Natural killer cell (primary cell): Measurements from ENCODE around the gene SMIM5. TPM values are rescaled to one million over a fixed set of nuclear protein-coding genes. Genes with fewer than 3 reads are reported as not detected.

Experiments used
- ATAC-seq, 3 donors: fragments of 150-1000 bp in 2 of 3; fragments of 200-7000 bp in 1 of 3; cut with Tn5 transposase; 1 replicate in 1 of 3; 2 replicates in 2 of 3; pipeline ENCODE4 v1.10.0; 2021; ENCODE audit warnings: mild to moderate bottlenecking in 2 of 3, moderate library complexity in 2 of 3
- DNase-seq, 2 donors: peaks; one replicate each; pipeline versions ENCODE4 v3.0.0 to v3.0.0-alpha.2; 2013 to 2021; ENCODE audit warnings: mixed read lengths in 1 of 2
- H3K27ac ChIP-seq: one replicate; pipeline ENCODE4 v1.5.1; 2013; ENCODE audit warnings: mild to moderate bottlenecking, low read length
- H3K27me3 ChIP-seq: one replicate; pipeline ENCODE4 v1.6.1; 2013; ENCODE audit warnings: low read length; ENCODE audit not compliant: control insufficient read depth, insufficient read depth
- H3K36me3 ChIP-seq: one replicate; pipeline ENCODE4 v1.6.1; 2013; ENCODE audit warnings: low read length; ENCODE audit not compliant: control insufficient read depth, insufficient read depth
- H3K4me1 ChIP-seq: one replicate; pipeline ENCODE4 v1.6.1; 2013; ENCODE audit warnings: low read length; ENCODE audit not compliant: control insufficient read depth, insufficient read depth
- H3K4me3 ChIP-seq: one replicate; pipeline ENCODE4 v1.5.1; 2013; ENCODE audit warnings: low read length
- H3K9me3 ChIP-seq: one replicate; pipeline ENCODE4 v1.6.1; 2013; ENCODE audit warnings: low read length; ENCODE audit not compliant: control insufficient read depth, insufficient read depth
- H3K27ac Mint-ChIP-seq, 2 donors: one replicate each; pipeline ENCODE4 v1.8.0; 2022; ENCODE audit warnings: mild to moderate bottlenecking in 2 of 2, mixed read lengths in 2 of 2, moderate library complexity in 1 of 2
- H3K27me3 Mint-ChIP-seq, 2 donors: one replicate each; pipeline ENCODE4 v1.8.0; 2022; ENCODE audit warnings: low read depth in 2 of 2, mixed read lengths in 2 of 2
- H3K36me3 Mint-ChIP-seq: one replicate; pipeline ENCODE4 v1.8.0; 2022; ENCODE audit warnings: mixed read lengths
- H3K4me1 Mint-ChIP-seq, 2 donors: one replicate each; pipeline ENCODE4 v1.8.0; 2022; ENCODE audit warnings: mixed read lengths in 2 of 2
- H3K4me3 Mint-ChIP-seq: one replicate; pipeline ENCODE4 v1.8.0; 2022; ENCODE audit warnings: mild to moderate bottlenecking, moderate library complexity, mixed read lengths
- H3K9me3 Mint-ChIP-seq, 2 donors: one replicate each; pipeline ENCODE4 v1.8.0; 2022; ENCODE audit warnings: mixed read lengths in 2 of 2
- WGBS: methylation state at CpG from one replicate; pipeline ENCODE4 v1.1.7; 2013; ENCODE audit warnings: missing lambda C conversion rate; ENCODE audit not compliant: insufficient coverage; 5-methylcytosine and 5-hydroxymethylcytosine counted together
- intact Hi-C: fragments of 100-400 bp; cut with micrococcal nuclease; formaldehyde crosslinking; loops from one replicate; pipeline ENCODE4 v1.14.2; 2022
- total RNA-seq, 4 donors: library from RNA; stranded (reverse); fragments of 120-200 nt in 1 of 4; gene quantifications; one replicate each; pipeline versions ENCODE4 v1.2.3 to v1.2.4, GENCODE V29; 2013 to 2022
- TF ChIP-seq, protein P1 (sequence below): fragments of 200-600 bp; IDR thresholded peaks from one replicate; pipeline ENCODE4 v1.8.0; 2022; ENCODE audit warnings: antibody characterized with exemption

SMIM5 gene
- total RNA-seq, 3 donors from 2014 or later (not counting 1 experiment from before 2014, with no cell fraction given), result 0.95 to 2.0 (median 1.5) TPM

DNA sequence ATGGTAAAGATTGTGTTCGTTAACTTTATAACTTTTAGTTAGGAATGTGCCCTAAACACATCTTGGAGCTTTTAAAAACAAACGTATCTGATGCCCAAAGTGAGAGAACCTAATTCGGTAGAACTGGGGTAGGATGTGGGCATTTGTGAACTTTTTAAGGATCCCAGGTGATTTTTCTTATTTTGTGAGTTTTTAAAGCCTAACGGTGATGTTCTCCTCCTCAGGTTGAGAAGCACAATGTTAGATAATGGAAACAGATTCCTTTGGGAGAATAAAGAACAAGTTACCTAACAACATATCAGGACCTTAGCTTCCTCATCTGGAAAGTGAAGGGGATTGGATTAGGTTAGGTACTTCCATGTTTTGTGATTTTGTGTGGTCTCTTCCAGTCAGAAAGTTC lies 34.6 kb downstream of the SMIM5 start:
- no peaks in the 10 kb centered on the region for H3K9me3 ChIP-seq
- TF ChIP-seq, protein P1, sequence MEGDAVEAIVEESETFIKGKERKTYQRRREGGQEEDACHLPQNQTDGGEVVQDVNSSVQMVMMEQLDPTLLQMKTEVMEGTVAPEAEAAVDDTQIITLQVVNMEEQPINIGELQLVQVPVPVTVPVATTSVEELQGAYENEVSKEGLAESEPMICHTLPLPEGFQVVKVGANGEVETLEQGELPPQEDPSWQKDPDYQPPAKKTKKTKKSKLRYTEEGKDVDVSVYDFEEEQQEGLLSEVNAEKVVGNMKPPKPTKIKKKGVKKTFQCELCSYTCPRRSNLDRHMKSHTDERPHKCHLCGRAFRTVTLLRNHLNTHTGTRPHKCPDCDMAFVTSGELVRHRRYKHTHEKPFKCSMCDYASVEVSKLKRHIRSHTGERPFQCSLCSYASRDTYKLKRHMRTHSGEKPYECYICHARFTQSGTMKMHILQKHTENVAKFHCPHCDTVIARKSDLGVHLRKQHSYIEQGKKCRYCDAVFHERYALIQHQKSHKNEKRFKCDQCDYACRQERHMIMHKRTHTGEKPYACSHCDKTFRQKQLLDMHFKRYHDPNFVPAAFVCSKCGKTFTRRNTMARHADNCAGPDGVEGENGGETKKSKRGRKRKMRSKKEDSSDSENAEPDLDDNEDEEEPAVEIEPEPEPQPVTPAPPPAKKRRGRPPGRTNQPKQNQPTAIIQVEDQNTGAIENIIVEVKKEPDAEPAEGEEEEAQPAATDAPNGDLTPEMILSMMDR, result no peak
- H3K36me3 ChIP-seq, result peaks cover 37% of the 10 kb centered on the region
- H3K4me3 Mint-ChIP-seq, result no peak overlapping the region
- H3K27me3 Mint-ChIP-seq, result no peaks in the 10 kb centered on the region
- H3K4me3 ChIP-seq, result peak overlapping the region; percentile 81
- no peak for ATAC-seq
- 3% methylated on average over 3 of the region's 4 CpGs for WGBS
- no peak overlapping the region for H3K27ac Mint-ChIP-seq
- no peaks in the 10 kb centered on the region for H3K36me3 Mint-ChIP-seq
- peaks cover 14% of the 10 kb centered on the region for H3K4me1 ChIP-seq
- no peak for DNase-seq
- no peaks in the 10 kb centered on the region for H3K27me3 ChIP-seq
- H3K4me1 Mint-ChIP-seq, result peaks cover 7 to 14% of the 10 kb centered on the region in 2 donors
- no peaks in the 10 kb centered on the region for H3K9me3 Mint-ChIP-seq
- intact Hi-C loops, result no loop called here
- peak overlapping the region; percentile 84 for H3K27ac ChIP-seq

DNA sequence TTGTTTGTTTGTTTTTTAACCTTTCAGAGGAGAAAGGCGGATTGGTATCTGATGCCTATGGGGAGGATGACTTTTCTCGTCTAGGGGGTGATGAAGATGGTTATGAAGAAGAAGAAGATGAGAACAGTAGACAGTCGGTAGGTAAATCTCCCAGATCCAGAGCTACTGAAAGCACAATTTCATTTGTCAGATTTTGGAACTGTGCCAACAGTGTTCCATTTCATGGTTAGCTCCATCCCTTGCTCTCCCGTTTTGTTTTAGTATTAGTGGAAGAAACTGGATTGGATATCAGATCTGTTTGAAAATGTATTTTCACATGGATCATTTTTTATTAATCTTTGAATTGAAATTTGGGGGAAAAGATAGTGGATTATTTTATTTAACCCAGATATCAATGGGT lies 35.3 kb downstream of the SMIM5 start:
- intact Hi-C loops, result no loop called here
- DNase-seq, result no peak

DNA sequence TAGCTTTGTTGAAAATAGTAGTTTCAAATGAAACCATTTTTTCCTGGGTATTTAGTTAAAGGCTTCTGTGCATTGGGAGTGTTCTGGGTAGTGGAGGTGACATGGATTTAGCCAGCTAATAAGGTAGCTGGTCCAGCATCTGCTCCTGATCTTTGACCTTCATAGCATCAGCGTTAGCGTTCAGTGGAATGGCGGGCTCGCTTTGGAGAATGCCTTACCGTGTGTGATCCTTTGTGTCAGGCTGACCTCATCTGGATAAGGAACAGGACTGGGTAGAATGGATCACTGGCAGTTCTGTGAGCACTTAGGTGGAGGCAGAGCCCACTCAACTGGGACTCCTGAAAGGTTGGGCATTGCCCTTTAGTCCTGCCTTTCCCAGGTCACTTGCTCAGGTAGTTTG lies 37.6 kb downstream of the SMIM5 start:
- no peak for DNase-seq
- H3K4me3 Mint-ChIP-seq, result no peak overlapping the region

More for the DNA sequence above, 35.3 kb downstream of the SMIM5 start:
- H3K9me3 ChIP-seq, result no peaks in the 10 kb centered on the region
- Mint-ChIP-seq H3K27me3 (no peaks in the 10 kb centered on the region), H3K9me3 (no peaks in the 10 kb centered on the region), H3K4me3 (no peak overlapping the region), H3K36me3 (no peaks in the 10 kb centered on the region), H3K27ac (no peak overlapping the region), H3K4me1 (peaks cover 7 to 19% of the 10 kb centered on the region in 2 donors)
- TF ChIP-seq, protein P1, result no peak
- H3K27me3 ChIP-seq, result no peaks in the 10 kb centered on the region
- H3K36me3 ChIP-seq, result peaks cover 43% of the 10 kb centered on the region
- 91% methylated on average over 4 of the region's 4 CpGs for WGBS
- ATAC-seq, result no peak
- peaks cover 14% of the 10 kb centered on the region for H3K4me1 ChIP-seq
- no peak overlapping the region for H3K27ac ChIP-seq
- H3K4me3 ChIP-seq, result no peak overlapping the region

More for the DNA sequence above, 37.6 kb downstream of the SMIM5 start:
- TF ChIP-seq, protein P1, result no peak
- H3K27ac Mint-ChIP-seq, result no peak overlapping the region
- Histone ChIP-seq H3K27ac (no peak overlapping the region), H3K9me3 (no peaks in the 10 kb centered on the region), H3K4me3 (no peak overlapping the region), H3K4me1 (peaks cover 14% of the 10 kb centered on the region), H3K36me3 (peaks cover 47% of the 10 kb centered on the region), H3K27me3 (no peaks in the 10 kb centered on the region)
- no peaks in the 10 kb centered on the region for H3K27me3 Mint-ChIP-seq
- intact Hi-C loops, result no loop called here
- 97% methylated on average over 5 of the region's 5 CpGs for WGBS
- peaks cover 13 to 20% of the 10 kb centered on the region in 2 donors for H3K4me1 Mint-ChIP-seq
- H3K9me3 Mint-ChIP-seq, result no peaks in the 10 kb centered on the region
- ATAC-seq, result no peak
- no peaks in the 10 kb centered on the region for H3K36me3 Mint-ChIP-seq
